Peyer's patch (tissue), 4 donors: Measurements from ENCODE around the gene CPO.

ENCODE experiments used
- POLR2A ChIP-seq, 2 donors: fragments of 450-650 bp; IDR thresholded peaks; one replicate each; pipeline ENCODE4 v1.5.1; 2017; ENCODE audit warnings: antibody characterized with exemption in 2 of 2, mild to moderate bottlenecking in 2 of 2, moderate library complexity in 2 of 2
- TF ChIP-seq, protein P1 (sequence below), 6 experiments: fragments of 450-650 bp in 4 of 6; fragments of 200-600 bp in 2 of 6; sonication (generic) in 1 of 6; IDR thresholded peaks; one replicate each; pipeline ENCODE4 v1.5.1; 2017 to 2019; ENCODE audit warnings: antibody characterized with exemption in 6 of 6, mild to moderate bottlenecking in 3 of 6, moderate library complexity in 1 of 6

DNA sequence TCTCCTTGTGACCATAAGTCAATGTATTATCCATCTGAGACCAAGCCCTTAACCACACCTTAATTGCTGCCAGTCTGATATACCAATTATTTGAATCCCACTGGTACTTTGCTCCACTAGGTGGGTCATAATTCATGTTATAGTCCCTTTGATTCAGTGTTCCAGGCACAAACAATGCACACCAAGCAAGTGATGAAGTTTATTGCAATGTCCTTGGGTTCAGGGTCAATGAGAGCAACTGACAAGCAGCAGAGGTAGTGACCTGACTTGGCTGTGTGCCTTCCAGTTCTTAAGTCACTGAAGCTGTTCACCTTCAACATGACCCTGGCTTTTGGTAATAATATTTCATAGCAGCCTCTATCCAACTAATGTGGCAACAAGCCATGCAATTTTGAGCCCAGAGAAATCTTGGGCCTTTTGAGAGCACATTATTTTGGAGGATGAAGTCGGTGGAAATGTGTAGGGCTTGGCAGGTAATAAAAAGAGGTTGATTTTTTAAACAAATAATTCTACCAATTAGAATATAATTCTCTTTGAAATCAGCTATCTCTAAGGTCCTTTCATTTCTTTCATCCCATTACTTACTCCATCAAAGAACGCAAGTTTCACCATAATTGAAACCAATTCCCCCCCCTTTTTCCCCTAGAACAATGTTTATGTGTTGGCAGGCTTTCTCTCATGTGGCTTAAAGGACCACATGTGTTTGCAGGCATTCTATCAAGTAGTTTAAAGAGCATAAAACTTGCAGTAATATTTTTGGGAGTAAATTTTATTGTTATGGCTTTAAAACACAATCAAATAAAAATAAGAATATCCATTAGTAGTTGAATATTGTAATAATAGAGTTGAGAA is 3.1 kb upstream of the CPO start:
- TF ChIP-seq, protein P1, sequence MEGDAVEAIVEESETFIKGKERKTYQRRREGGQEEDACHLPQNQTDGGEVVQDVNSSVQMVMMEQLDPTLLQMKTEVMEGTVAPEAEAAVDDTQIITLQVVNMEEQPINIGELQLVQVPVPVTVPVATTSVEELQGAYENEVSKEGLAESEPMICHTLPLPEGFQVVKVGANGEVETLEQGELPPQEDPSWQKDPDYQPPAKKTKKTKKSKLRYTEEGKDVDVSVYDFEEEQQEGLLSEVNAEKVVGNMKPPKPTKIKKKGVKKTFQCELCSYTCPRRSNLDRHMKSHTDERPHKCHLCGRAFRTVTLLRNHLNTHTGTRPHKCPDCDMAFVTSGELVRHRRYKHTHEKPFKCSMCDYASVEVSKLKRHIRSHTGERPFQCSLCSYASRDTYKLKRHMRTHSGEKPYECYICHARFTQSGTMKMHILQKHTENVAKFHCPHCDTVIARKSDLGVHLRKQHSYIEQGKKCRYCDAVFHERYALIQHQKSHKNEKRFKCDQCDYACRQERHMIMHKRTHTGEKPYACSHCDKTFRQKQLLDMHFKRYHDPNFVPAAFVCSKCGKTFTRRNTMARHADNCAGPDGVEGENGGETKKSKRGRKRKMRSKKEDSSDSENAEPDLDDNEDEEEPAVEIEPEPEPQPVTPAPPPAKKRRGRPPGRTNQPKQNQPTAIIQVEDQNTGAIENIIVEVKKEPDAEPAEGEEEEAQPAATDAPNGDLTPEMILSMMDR (IDR thresholded peaks at IDR 0.05) = peak in 3 of 6 experiments; percentile 33 to 48 (median 36)
- TF ChIP-seq POLR2A (IDR thresholded peaks at IDR 0.05) = peak in 1 of 2 donors; percentile 8
